Measurements from ENCODE around the gene AEBP1. TPM values are rescaled to one million over a fixed set of nuclear protein-coding genes. Genes with fewer than 3 reads are reported as not detected.

AEBP1 gene
- total RNA-seq, 4 donors from 2014 or later, result 20.1 to 127 (median 58.0) TPM

DNA sequence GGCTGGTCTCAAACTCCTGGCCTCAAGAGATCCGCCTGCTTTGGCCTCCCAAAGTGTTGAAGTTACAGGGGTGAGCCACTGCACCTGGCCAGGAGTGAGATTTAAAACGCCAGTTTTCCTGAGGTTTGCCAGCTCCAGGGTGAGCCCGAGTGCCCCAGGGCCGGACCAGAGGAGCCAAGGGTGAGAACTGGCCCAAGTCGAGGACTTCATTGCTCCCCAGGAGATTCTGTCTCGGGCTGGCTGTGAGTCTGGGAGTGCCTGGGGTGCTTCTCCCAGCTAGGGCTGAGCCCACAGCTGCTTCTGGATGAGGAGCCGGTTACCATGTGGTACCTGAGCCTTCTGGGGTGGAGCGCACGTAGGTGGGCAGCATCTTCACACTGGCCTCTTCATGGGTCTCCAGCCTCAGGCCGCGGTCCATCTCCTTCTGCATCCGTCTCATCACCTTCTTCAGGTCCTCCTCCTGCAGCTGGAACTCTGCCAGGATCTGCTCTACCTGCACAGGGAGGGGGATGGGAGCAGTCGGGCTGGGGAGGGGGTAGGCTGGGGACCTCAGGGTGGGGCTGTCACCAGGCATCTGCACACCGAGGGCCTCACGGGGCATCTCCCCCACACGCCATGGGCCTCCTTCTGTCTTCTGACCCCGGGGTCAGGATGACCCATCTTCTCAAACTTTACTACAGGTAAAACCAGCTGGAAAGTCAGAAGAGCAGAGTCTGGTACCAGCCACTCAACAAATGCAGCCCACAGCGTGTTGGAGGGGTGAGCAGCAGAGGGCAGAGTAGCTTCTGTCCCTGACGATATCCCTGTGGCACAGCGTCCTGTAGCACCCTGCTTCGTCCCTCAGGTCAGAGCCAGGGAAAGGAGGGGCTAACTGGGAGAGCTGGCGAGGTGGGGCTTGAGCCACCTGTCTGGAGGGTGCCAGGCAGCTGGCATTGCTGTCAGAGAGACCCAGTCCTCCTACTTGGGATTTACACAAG lies 49.1 kb downstream of the AEBP1 start:
- TF ChIP-seq, protein P1, sequence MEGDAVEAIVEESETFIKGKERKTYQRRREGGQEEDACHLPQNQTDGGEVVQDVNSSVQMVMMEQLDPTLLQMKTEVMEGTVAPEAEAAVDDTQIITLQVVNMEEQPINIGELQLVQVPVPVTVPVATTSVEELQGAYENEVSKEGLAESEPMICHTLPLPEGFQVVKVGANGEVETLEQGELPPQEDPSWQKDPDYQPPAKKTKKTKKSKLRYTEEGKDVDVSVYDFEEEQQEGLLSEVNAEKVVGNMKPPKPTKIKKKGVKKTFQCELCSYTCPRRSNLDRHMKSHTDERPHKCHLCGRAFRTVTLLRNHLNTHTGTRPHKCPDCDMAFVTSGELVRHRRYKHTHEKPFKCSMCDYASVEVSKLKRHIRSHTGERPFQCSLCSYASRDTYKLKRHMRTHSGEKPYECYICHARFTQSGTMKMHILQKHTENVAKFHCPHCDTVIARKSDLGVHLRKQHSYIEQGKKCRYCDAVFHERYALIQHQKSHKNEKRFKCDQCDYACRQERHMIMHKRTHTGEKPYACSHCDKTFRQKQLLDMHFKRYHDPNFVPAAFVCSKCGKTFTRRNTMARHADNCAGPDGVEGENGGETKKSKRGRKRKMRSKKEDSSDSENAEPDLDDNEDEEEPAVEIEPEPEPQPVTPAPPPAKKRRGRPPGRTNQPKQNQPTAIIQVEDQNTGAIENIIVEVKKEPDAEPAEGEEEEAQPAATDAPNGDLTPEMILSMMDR (IDR thresholded peaks at IDR 0.05), result no peak
- no peak for TF ChIP-seq POLR2A (IDR thresholded peaks at IDR 0.05)
- Histone ChIP-seq H3K27ac (no peak overlapping the region), H3K36me3 (no peaks in the 10 kb centered on the region), H3K27me3 (no peaks in the 10 kb centered on the region), H3K4me3 (no peak overlapping the region), H3K9me3 (no peaks in the 10 kb centered on the region), H3K4me1 (no peaks in the 10 kb centered on the region)
- DNase-seq, result peak in 1 of 3 donors; percentile 45

DNA sequence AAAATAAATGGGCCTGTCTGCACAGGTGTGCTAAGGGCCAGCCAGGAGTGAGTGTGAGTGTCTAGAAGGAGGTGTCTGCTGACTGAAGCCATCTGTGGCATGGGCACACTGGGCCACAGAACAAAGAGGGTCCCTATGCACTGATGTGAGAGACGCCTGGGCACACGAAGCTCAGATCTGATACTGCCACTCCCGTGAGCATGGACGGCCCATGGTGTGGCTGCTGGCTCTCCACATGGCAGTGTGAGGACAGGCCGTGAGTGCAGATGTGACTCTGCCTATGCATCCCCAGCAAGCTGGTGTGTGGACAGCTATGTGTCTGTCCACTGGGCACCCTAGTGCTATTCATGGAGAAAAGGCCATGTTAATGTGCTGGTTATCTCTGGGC lies 49.8 kb downstream of the AEBP1 start:
- H3K27ac ChIP-seq, result no peak overlapping the region
- H3K4me1 ChIP-seq, result no peaks in the 10 kb centered on the region
- TF ChIP-seq, protein P1 (IDR thresholded peaks at IDR 0.05), result no peak
- no peak for TF ChIP-seq POLR2A (IDR thresholded peaks at IDR 0.05)
- no peaks in the 10 kb centered on the region for H3K27me3 ChIP-seq
- H3K4me3 ChIP-seq, result no peak overlapping the region
- H3K9me3 ChIP-seq, result no peaks in the 10 kb centered on the region
- DNase-seq, result peak in 1 of 3 donors; percentile 37
- no peaks in the 10 kb centered on the region for H3K36me3 ChIP-seq

DNA sequence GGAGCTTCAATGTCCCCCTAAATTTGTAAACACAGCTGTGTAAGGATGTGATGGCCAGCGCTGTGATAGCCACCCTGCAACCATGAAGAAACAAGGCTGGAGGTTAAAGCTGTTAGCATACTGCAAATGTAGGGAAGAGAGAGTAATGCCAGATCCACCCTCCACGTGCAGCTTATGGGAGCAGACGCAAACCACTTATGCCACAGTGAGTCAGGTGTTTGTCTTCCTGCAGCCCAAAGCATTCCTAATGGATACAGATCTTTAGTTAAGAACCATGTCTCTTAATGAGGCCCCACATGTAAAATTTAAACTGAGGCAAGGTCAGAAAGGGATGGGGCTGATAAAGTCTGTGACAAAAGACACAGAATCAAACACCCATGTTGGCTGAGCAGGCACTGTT lies 50.6 kb downstream of the AEBP1 start:
- no peak overlapping the region for H3K27ac ChIP-seq
- no peaks in the 10 kb centered on the region for H3K36me3 ChIP-seq
- no peaks in the 10 kb centered on the region for H3K4me1 ChIP-seq
- no peaks in the 10 kb centered on the region for H3K27me3 ChIP-seq
- TF ChIP-seq, protein P1 (IDR thresholded peaks at IDR 0.05), result no peak
- TF ChIP-seq POLR2A (IDR thresholded peaks at IDR 0.05), result no peak
- no peak overlapping the region for H3K4me3 ChIP-seq
- H3K9me3 ChIP-seq, result no peaks in the 10 kb centered on the region
- DNase-seq, result peak in 1 of 3 donors; percentile 11

DNA sequence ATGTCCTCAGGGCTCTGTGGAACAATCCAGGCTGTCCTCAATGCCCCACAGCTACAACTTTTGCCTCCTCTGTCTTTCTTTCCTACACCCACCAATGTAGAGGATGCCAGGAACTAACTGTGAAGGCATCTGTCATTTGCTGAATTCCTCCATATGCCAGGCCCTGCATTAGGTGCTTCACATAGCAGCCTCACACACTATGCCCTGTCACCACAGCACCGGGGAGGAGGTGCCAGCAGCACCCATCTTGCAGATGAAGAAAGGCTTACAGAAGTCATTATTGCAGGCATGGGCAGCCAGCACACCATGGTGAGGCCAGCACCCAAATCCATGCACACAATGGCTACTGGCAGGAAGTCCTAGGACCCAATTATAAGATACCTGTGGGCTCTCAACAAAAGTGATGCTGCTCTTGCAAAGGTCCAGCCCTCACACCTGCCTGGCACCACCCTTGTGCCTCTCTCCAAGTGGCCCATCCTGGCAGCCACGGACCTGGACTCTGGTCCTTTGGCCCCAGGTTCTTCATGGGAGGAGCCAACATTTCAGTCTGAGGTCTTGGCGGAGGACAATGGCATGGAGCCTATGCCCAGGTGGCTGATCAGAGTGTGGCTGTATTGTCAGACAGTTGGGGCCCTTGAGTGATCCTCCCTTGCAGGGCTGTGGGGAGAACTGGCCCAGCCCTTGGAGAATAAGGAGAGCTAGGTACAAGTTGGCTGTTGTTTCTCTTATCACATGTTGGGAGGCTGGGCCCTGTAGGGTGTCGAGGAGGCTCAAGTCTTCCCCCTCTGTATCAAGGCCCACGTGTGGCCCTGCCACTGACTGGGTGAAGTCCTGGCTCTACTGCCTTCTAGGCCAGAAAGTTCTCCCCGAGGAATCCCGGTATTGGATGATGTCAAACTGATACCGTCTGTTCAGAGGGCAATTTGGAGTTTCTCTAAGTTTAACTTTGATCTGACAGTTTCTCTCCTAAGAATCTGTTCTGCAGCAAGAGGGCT lies 51.3 kb downstream of the AEBP1 start:
- peak in 1 of 3 donors; percentile 49 for DNase-seq
- no peak overlapping the region for H3K4me3 ChIP-seq
- no peaks in the 10 kb centered on the region for H3K9me3 ChIP-seq
- H3K27me3 ChIP-seq, result no peaks in the 10 kb centered on the region
- no peaks in the 10 kb centered on the region for H3K36me3 ChIP-seq
- no peaks in the 10 kb centered on the region for H3K4me1 ChIP-seq
- H3K27ac ChIP-seq, result no peak overlapping the region
- TF ChIP-seq, protein P1 (IDR thresholded peaks at IDR 0.05), result no peak

DNA sequence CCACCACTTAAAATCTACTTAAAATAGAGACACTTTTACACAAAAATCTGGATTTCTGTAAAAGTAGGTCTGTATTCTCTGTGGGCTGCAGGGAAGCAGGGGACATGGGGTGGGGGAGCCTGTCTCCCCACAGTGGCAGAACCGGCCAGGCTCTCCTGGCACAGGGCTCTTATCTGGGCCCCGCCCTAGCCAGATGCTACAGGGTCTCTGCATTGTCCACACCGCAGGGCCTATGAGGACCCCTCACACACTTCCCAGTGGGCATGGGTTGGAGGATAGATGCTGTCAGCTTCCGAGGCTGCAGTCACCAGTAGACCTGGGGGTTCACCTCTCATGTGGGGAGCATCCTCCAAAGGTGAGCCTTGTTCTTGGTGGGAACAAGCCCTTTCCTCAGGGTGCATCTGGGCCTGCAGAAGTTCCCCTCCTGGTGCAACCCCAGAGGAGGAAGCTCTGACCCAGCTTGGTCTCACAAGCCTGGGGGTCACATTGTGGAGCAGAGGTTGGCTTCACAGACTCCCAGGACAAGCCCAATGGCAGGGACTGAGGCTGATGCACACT lies 52.4 kb downstream of the AEBP1 start:
- H3K9me3 ChIP-seq, result no peaks in the 10 kb centered on the region
- no peaks in the 10 kb centered on the region for H3K36me3 ChIP-seq
- H3K4me1 ChIP-seq, result no peaks in the 10 kb centered on the region
- no peak for TF ChIP-seq POLR2A (IDR thresholded peaks at IDR 0.05)
- TF ChIP-seq, protein P1 (IDR thresholded peaks at IDR 0.05), result no peak
- DNase-seq, result no peak
- H3K4me3 ChIP-seq, result no peak overlapping the region
- no peaks in the 10 kb centered on the region for H3K27me3 ChIP-seq
- no peak overlapping the region for H3K27ac ChIP-seq
